DMS53 treated with DMSO at 0.1 percent for 48 hours (cell line): Measurements from ENCODE around the gene LY86.
"Not testable (repeated sequence)": the region's sequence is repeated elsewhere in the genome, so short reads cannot be mapped to it uniquely, and the experiment has no call there.

Source experiments
- DNase-seq: peaks from one replicate; lab custom pipeline; 2025; ENCODE audit not compliant: unreplicated experiment; lab: John Stamatoyannopoulos, UW

Gene LY86

GRCh38 chr6:6650839-6651238 lies 62.3 kb downstream of the LY86 start:
- DNase-seq, result no peak

GRCh38 chr6:6651335-6651734 lies 62.8 kb downstream of the LY86 start:
- no peak for DNase-seq

GRCh38 chr6:6652932-6653331 lies 64.4 kb downstream of the LY86 start:
- no peak for DNase-seq

DNA sequence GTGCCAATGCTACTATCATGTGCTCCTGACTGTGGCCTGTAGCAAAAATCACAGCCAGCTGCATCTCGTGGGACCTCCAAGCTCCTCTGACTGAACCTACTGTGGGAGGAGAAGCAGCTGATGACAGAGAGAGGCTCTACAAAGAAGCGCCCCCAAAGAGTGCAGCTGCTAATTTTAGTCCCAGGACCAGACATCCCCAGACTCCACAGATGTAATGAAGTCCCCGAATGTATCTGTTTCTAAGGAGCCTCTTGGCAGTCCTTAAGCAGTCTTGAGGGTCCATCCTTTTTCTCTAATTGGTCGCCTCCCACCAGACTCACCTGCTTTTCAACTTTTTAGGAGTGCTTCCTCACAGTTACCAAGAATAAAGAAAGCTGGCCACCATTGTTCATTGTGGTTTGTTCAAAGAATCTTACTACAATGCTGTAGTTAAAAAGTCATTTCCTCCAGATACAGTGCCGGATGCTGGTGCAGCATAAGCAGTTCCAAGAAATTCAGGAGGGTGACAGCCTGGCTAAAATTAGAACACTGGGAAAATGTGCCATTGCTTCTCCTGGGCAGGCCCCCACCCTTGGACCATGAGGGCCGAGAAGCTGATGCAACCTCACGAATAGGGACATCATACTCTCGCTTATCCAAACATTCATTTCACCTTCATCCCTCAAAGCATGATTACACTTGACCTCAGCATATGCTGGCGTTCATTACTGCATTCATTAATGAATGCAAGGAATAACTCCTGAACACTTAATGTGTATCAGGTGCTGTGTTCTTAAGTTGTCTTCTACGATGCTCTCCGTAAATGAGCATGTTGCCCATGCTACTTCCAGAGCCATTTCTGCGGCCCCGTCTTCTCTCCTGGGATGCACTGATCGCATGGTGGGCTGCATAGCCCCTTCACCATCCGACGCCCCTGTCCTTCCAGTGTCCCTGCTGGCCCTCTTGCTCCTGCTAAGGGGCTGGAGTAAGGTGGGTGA lies 66.4 kb downstream of the LY86 start:
- no peak for DNase-seq

- no peak for DNase-seq
These were observed 67.3 kb downstream of the LY86 start for GRCh38 chr6:6655805-6656251.

GRCh38 chr6:6656287-6656686 lies 67.8 kb downstream of the LY86 start:
- DNase-seq, result no peak

DNA sequence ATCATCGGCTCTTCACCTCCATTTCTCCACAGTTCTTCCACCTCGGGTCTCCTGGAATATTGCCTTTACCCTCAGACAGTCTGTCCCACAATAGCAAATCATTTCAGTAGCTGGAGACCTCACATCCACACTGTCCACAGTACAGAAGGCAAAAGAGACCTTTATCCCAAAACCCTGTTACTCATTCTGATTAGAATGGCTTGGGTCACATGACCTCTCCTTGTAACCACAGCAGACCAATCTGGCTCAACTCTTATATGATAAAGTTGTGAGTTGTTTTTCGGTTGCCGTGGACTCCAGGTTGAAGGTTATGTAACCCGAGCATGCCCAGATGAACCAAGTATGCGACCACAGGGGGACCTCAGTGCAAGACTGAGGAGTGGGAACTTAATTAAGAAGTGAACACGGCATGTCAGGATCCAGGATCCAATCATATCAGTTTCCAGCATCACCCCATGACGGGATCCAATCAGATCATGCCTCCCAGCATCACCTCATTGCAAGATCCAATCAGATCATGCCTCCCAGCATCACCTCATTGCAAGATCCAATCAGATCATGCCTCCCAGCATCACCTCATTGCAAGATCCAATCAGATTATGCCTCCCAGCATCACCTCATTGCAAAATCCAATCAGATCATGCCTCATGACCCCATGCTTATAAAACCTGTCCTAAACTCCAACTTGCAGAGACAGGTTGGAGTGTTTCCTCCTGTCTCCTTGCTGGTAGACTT lies 68.7 kb downstream of the LY86 start:
- DNase-seq, result no peak

DNA sequence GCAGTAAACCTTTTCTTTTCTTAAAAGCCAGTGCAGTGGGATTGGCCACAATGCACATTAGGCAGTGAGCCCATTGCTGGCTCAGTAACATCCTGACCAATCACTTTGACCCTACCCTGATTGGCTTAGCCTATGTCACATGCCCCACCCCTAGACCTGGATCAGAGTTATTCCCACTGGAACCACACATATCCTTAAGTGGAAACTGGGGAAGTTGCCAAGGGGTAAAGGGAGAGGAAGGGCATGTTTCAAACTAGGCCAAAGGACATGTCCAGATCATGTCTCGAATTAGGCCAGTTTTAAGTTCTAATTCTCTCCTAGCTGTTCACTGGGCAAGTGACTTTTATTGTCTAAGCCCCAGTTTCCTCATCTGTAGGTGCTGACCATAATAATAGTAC lies 69.3 kb downstream of the LY86 start:
- DNase-seq, result no peak

DNA sequence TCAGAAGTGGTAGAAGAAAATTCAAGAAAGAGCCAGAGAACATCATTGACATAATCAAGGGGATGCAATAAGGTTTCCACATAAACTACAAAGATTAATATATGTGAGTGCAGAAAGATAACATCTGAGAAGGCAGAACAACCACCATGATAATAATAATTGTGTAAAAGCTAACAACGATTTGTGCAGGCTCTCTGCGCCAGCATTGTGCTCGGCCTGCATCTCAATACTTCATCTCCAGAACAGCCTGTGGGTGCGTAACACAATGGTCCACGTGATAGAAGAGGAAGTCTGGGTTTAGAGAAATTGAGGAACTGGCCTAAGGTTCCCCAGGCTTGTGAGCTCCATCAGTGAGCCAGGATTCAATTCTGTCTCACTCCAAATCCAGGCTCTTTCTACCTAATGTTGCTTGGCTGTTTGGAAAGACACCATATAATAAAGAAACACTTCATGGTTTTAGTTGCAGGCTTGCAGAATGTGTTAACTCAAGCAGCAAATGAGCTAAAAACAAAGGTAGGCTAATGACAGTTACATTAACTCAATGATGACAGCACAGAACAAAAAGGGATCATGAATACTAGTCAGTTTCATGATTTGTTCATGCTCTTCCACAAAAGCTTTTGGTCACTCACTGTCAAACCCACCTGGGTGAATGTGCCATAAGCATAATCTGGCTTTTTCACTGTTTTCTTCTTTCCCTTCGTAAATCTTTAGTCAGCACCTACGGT lies 71.2 kb downstream of the LY86 start:
- no peak for DNase-seq

DNA sequence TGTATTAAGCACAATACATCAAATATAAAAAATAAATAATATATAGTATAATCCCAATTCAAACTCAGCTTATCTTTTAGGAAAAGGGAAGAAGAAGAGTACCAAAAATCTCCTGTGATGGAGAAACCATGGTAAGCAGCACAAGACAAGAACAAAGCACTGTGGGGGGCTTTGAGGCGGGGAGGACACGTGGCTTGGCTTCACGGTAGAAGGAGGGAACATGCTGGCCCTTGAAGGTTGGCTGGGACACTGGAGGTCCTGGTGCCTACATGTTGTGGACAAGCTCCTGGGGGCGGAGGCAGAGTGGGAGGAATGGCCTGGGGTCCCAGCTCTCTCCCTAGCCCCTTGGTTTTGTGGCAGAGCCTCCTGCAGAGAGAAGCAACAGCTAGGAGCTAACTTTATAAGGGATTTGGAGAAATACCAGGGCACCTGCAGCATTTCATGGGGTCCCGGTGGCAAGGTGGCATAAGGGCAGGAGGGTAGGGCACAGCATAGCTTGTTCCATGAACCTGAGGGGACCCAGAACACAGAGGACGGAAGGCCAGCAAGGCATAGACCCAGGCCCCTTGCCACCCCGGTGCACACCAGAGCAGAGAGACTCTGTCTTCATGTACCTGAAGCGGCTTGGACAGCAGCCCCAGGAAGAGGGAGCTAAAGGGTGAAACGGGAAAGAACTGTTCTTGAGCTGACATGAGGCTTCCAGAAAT lies 72.0 kb downstream of the LY86 start:
- DNase-seq, result no peak

DNA sequence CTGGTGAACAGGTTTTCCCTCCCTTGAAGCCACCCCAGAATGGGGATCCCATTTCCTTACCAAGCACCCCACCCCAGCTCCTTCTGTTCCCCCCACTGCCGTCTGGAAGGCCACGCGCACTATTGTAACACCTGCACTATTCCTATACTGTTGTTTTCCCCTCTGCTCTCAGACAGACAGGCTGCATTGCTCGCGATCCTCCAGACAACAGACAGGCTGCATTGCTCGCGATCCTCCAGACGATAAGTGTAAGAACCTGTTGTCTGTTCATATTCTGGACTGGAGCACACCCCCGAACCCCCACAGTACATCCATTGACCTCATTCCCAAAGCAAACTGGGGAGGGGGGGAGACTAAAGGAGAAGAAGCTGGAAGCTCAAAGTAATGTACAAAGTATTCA lies 72.7 kb downstream of the LY86 start:
- DNase-seq, result no peak

- DNase-seq, result no peak
These were observed 73.2 kb downstream of the LY86 start for GRCh38 chr6:6661684-6662083.

DNA sequence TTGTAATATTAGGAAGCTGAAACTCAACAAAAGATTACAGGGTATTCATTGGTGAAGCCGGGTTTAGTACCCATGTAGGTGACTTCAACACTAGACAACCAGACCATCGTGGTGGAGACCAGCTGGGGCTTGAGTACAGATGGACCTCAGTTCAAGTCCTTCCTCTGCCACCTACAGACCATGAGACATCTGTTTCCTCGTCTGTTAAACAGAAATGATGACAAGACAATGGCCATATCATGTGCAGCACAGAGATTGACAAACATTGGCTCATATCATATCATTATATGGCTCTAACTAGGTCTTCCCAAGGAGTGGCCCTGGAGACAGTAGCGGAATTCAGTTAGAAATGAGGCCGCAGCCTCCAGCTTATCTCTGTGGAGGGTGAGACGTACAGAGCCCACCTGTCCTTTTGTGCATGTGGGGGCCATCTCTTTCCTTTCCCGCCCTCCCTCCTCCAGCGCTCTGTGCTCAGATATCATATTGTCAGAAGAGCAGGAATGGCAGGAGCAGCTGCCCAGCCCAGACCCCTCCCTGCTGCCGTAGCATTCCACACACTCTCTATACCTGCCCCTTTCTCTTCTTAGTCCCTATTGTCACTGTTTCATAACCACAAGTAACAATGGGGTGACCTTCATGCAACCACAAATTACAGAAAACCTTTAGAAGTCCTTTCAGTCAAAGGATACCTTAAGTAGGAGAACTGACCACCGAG lies 75.1 kb downstream of the LY86 start:
- DNase-seq, result no peak

DNA sequence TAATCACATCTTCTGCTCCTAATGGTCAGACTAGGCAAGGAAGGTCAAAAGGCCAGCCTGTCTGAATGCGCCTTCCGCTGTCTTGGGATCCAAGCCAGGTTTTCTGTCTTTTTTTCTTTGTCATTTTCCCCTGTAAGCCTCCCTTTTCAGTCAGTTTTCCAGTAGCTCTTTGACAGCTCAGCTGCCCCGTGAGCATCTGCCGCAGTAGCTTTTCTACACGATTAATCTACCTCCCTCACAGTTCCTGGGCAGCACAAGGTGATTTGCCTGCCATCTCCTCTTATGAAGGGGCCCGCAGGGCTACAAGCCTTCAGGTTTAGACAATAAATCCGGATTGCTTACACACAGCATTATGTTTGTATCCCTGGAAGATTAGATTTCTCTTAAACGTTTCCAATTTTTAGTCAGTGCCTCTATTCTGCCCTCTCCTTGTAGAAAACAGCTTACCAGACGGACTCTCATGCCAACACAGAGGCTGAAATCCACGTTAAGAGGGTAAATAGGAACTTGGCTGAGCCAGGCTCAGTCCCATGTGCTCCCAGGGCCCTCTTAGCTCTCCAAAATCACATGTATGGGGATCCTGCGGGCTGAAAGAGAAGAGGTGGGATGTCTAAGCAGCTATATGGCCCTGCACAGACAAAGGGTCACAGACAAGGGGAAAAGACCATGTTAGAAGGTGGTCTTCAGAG lies 77.2 kb downstream of the LY86 start:
- no peak for DNase-seq

DNA sequence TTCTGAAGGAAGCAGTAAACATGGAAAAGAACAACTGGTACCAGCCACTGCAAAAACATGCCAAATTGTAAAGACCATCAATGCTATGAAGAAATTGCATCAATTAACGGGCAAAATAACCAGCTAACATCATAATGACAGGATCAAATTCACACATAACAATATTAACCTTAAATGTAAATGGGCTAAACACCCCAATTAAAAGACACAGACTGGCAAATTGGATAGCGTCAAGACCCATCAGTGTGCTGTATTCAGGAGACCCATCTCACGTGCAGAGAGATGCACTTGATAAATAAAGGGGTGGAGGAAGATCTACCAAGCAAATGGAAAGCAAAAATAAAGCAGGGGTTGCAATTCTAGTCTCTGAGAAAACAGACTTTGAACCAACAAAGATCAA lies 81.6 kb downstream of the LY86 start:
- DNase-seq, result not testable (repeated sequence)

GRCh38 chr6:6674872-6675271 lies 86.4 kb downstream of the LY86 start:
- no peak for DNase-seq

- DNase-seq, result peak; percentile 65
These were observed 88.5 kb downstream of the LY86 start for GRCh38 chr6:6676910-6677441.

DNA sequence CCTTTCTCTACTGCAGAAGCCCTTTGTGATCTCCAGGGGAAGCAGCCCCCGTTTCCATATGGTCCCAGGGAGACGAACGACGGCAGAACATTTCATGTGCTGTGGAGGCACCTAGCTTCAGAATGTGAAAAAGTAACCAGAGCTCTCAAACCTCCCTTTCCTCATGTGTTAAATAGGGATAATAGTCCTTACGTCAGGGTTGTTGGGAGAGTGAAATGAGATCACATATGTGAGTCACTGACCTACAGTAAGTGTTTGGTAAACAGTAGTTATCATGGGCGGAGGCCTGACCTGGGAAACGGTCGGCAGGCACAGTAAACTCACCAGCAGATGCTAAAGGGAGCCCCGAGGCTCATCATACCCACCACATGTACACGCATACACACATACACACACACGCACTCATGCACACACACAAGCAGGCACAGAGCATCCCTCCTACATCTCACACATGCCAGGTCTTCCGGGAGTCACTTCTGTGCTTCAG lies 89.7 kb downstream of the LY86 start:
- DNase-seq, result peak; percentile 94

DNA sequence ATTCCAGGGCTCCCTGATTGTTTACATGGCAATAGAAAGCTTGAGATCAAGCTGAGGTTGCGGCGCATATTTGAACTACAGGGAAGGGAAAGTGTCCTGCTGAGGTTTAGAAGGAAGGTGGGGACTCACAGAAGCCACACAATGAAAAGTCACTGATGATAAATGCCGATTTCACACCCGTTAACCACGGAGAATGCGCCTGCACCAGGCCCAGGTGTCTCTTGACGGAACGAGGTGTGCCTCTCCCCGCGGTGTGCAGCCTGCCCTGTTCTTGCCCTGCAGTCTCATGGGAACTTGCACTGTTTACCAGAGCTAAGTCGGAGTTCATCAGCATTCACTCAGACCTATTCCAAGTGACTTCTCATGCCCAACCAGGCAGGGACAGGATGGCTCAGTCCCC lies 90.3 kb downstream of the LY86 start:
- no peak for DNase-seq
